Heart left ventricle (tissue), 16 donors: ENCODE results near the gene DIAPH2. TPM values are rescaled to one million over a fixed set of nuclear protein-coding genes. Genes with fewer than 3 reads are reported as not detected.

Source experiments
- ATAC-seq, 4 donors: fragments of 200-7000 bp; cut with Tn5 transposase; one replicate each; pipeline ENCODE4 v1.9.1; 2020 to 2022; ENCODE audit warnings: moderate library complexity in 4 of 4, mild to moderate bottlenecking in 3 of 4, moderate number of reproducible peaks in 1 of 4
- DNase-seq, 5 donors: peaks; one replicate each; pipeline ENCODE4 v3.0.0-alpha.2; 2020
- H3K27ac ChIP-seq, 12 donors: fragments of 200-600 bp; sonication (generic) in 4 of 12; one replicate each; pipeline versions ENCODE4 v1.5.0 to v1.8.0; 2016 to 2022; ENCODE audit warnings: mild to moderate bottlenecking in 2 of 12
- H3K27me3 ChIP-seq, 9 donors: fragments of 200-600 bp; sonication (generic) in 2 of 9; one replicate each; pipeline versions ENCODE4 v1.5.1 to v1.8.0; 2016 to 2022; ENCODE audit warnings: mild to moderate bottlenecking in 3 of 9
- H3K36me3 ChIP-seq, 9 donors: fragments of 200-600 bp; sonication (generic) in 2 of 9; one replicate each; pipeline versions ENCODE4 v1.5.0 to v1.8.0; 2018 to 2022; ENCODE audit warnings: mild to moderate bottlenecking in 2 of 9
- H3K4me1 ChIP-seq, 12 donors: fragments of 200-600 bp; sonication (generic) in 4 of 12; one replicate each; pipeline versions ENCODE4 v1.5.0 to v1.8.0; 2016 to 2022; ENCODE audit warnings: mild to moderate bottlenecking in 3 of 12
- H3K4me3 ChIP-seq, 12 donors: fragments of 200-600 bp; sonication (generic) in 4 of 12; one replicate each; pipeline versions ENCODE4 v1.5.0 to v1.8.0; 2017 to 2022; ENCODE audit warnings: mild to moderate bottlenecking in 9 of 12, moderate library complexity in 4 of 12
- H3K9me3 ChIP-seq, 12 donors: fragments of 200-600 bp; sonication (generic) in 4 of 12; one replicate each; pipeline versions ENCODE4 v1.5.0 to v1.8.0; 2016 to 2022; ENCODE audit warnings: mild to moderate bottlenecking in 1 of 12
- POLR2A ChIP-seq, 2 donors: fragments of 450-650 bp; IDR thresholded peaks; one replicate each; pipeline ENCODE4 v1.6.1; 2017; ENCODE audit warnings: antibody characterized with exemption in 2 of 2, mild to moderate bottlenecking in 2 of 2, moderate library complexity in 2 of 2
- WGBS, 4 donors: extraction: QIAGEN DNeasy Blood & Tissue Kit in 2 of 4; methylation state at CpG; one replicate each; pipeline versions ENCODE4 v1.1.5 to v1.1.7; 2013 to 2018; 5-methylcytosine and 5-hydroxymethylcytosine counted together
- intact Hi-C, 10 donors: fragments of 100-400 bp; cut with DNase I; formaldehyde crosslinking; loops; one replicate each; pipeline versions ENCODE4 v1.11.1 to v1.14.2; 2022
- polyA plus RNA-seq, 2 donors: library from polyadenylated mRNA; stranded (reverse); fragments of 200-250 nt; gene quantifications; one replicate each; pipeline ENCODE4 v1.2.3, GENCODE V29; 2013
- total RNA-seq, 9 donors: library from RNA; depleted of rRNA in 2 of 9; stranded (reverse); fragments of >200 nt in 2 of 9; fragmentation: NEBNext Ultra II Directional in 3 of 9; extraction: Animal tissue kit (Norgen Biotek cat#: 25700) in 3 of 9; gene quantifications; one replicate each; pipeline versions ENCODE4 v1.1.0 to v1.2.4, GENCODE V29; 2016 to 2023
- TF ChIP-seq, protein P1 (sequence below), 12 donors: fragments of 200-600 bp; sonication (generic) in 4 of 12; IDR thresholded peaks; one replicate each; pipeline versions ENCODE4 v1.5.0 to v1.8.0; 2018 to 2022; ENCODE audit warnings: antibody characterized with exemption in 12 of 12, mild to moderate bottlenecking in 5 of 12
- donor health status: ischemic (EF 13 %, LVEDD 7.1; RV severe dilation, severe dysfunction).
- donor health status: healthy with polysubstance abuse.
- donor health status: DM: no; HTN: yes; CAD: no.
- donor health status: DM: no; HTN: no; CAD: no.
- donor health status: ischemic (EF 25% LVEDD 6.9; RV normal size, moderate dysfunction).
- donor health status: ischemic (EF 25% LVEDD 5.7; RV mildly dilated, moderate dysfunction).
- donor health status: healthy.
- donor health status: DM: yes; HTN: yes; CAD: no.
- donor health status: ischemic (EF 35%, LVEDD 5.7; RV mildly dilated, moderate dysfunction).
- donor health status: nonischemic (EF 11% LVEDD 7.7; RV severe dilation, severe dysfunction).
- donor health status: DM: yes; HTN: yes; CAD: no.
- donor health status: PGD.
- donor health status: ischemic (EF 29% LVEDD 5.4; RV normal size, mild dysfunction).
- donor health status: nonischemic (EF 23%, LVEDD 6.1; RV moderate dilation, normal function).

The DIAPH2 gene
- total and polyA plus RNA-seq, 11 donors, result 3.7 to 18.8 (median 12.3) TPM

- Histone ChIP-seq H3K27ac (no peak overlapping the region), H3K27me3 (no peaks in the 10 kb centered on the region), H3K9me3 (peaks cover 0 to 6% (median 0%) of the 10 kb centered on the region in 12 donors), H3K4me1 (no peaks in the 10 kb centered on the region), H3K4me3 (no peak overlapping the region), H3K36me3 (no peaks in the 10 kb centered on the region)
- intact Hi-C loops, result no loop called here
- DNase-seq (no peak), ATAC-seq (no peak)
- TF ChIP-seq POLR2A (IDR thresholded peaks at IDR 0.05), result no peak
- TF ChIP-seq, protein P1, sequence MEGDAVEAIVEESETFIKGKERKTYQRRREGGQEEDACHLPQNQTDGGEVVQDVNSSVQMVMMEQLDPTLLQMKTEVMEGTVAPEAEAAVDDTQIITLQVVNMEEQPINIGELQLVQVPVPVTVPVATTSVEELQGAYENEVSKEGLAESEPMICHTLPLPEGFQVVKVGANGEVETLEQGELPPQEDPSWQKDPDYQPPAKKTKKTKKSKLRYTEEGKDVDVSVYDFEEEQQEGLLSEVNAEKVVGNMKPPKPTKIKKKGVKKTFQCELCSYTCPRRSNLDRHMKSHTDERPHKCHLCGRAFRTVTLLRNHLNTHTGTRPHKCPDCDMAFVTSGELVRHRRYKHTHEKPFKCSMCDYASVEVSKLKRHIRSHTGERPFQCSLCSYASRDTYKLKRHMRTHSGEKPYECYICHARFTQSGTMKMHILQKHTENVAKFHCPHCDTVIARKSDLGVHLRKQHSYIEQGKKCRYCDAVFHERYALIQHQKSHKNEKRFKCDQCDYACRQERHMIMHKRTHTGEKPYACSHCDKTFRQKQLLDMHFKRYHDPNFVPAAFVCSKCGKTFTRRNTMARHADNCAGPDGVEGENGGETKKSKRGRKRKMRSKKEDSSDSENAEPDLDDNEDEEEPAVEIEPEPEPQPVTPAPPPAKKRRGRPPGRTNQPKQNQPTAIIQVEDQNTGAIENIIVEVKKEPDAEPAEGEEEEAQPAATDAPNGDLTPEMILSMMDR (IDR thresholded peaks at IDR 0.05), result no peak
These were observed 819.8 kb downstream of the DIAPH2 start for GRCh38 chrX:97504431-97504830.

DNA sequence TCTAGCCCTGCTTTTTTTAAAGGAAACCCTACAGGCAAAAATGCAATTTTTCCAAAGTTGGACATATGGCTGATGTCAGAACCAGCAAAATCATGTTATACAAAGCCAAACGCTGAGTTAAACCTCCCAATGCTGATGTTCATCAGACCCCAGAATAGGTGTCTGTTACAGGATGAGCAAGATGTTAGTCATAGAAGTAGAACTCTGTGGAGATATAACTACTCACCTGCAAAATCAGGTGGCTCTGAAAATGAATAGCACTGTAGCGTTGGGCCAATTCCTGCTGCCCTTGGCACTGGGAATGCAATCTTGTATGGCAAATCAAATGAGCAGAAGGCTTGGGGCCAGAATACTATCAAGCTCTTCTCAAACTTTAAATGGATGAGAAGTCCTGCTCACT is 833.1 kb downstream of the DIAPH2 start:
- no peak for DNase-seq
- H3K27me3 ChIP-seq, result no peaks in the 10 kb centered on the region
- WGBS, 4 donors, result 89 to 93% (median 90%) methylated on average over 2 of the region's 2 CpGs
- intact Hi-C loops, result no loop called here
- no peak overlapping the region for H3K27ac ChIP-seq
- no peak for ATAC-seq
- no peak overlapping the region for H3K4me3 ChIP-seq
- H3K9me3 ChIP-seq, result no peaks in the 10 kb centered on the region
- TF ChIP-seq, protein P1 (IDR thresholded peaks at IDR 0.05), result no peak
- TF ChIP-seq POLR2A (IDR thresholded peaks at IDR 0.05), result no peak
- no peaks in the 10 kb centered on the region for H3K4me1 ChIP-seq
- no peaks in the 10 kb centered on the region for H3K36me3 ChIP-seq

DNA sequence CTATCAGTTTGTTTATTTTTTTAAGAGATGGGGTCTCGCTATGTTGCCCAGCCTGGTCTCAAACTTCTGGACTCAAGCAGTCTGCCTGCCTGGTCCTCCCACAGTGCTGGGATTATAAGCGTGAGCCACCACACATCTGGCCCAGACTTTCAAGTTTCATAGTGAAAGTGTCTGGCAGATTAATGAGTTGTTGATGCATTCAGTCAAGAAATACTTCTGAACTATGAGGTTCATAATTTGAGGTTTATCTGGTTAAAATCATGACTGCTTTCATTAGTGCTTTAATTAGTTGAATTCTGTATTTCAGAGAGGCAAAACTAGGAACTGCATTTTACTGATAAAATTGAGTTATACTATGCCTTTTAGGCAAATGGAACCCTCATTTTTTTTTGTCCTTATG is 837.7 kb downstream of the DIAPH2 start:
- Histone ChIP-seq H3K9me3 (no peaks in the 10 kb centered on the region), H3K4me3 (no peak overlapping the region), H3K27me3 (peaks cover 0 to 10% (median 0%) of the 10 kb centered on the region in 9 donors), H3K36me3 (no peaks in the 10 kb centered on the region), H3K27ac (no peak overlapping the region), H3K4me1 (no peaks in the 10 kb centered on the region)
- intact Hi-C loops, result no loop called here
- DNase-seq, result no peak
- no peak for ATAC-seq
- TF ChIP-seq, protein P1 (IDR thresholded peaks at IDR 0.05), result no peak
- TF ChIP-seq POLR2A (IDR thresholded peaks at IDR 0.05), result no peak
- WGBS, 4 donors, result 90 to 95% (median 93%) methylated on average over 2 of the region's 2 CpGs

DNA sequence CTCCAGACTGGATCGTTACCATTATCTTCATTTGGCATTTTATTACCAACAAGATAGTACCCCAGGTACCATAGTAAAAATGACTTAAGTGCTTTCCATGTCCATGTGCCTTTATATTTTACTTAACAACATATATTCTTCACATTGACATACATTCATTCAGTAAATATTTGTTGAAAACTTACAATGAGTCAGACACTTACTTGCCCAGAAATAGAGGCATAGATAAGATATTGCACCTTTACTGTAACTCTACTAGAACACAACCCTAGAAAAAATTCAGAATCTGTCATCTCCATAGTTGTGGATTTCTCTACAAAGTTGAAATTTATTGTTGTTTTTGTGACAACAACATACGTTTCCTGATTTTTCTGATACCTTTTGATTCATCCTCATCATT is 839.7 kb downstream of the DIAPH2 start:
- no peak for ATAC-seq
- 80 to 94% (median 87%) methylated on average over 2 of the region's 2 CpGs for WGBS, 4 donors
- TF ChIP-seq, protein P1 (IDR thresholded peaks at IDR 0.05), result no peak
- no peak for TF ChIP-seq POLR2A (IDR thresholded peaks at IDR 0.05)
- no peak for DNase-seq
- Histone ChIP-seq H3K36me3 (no peaks in the 10 kb centered on the region), H3K9me3 (peaks cover 0 to 5% (median 0%) of the 10 kb centered on the region in 12 donors), H3K27me3 (peaks cover 0 to 10% (median 0%) of the 10 kb centered on the region in 9 donors), H3K27ac (no peak overlapping the region), H3K4me1 (peaks cover 0 to 4% (median 0%) of the 10 kb centered on the region in 12 donors), H3K4me3 (no peak overlapping the region)
- intact Hi-C loops, result no loop called here
